AG09309 (cell line): ENCODE measurements around the gene PLPP4.
"Not testable (repeated sequence)": the region's sequence is repeated elsewhere in the genome, so short reads cannot be mapped to it uniquely, and the experiment has no call there.

Experiments
- DNase-seq: peaks from one replicate; pipeline ENCODE4 v3.0.0-alpha.2; 2010; ENCODE audit warnings: low read depth
- H3K4me3 ChIP-seq: 2 replicates; pipeline ENCODE4 v1.5.1; 2011; ENCODE audit warnings: mild to moderate bottlenecking, low read depth, low read length, moderate library complexity; ENCODE audit not compliant: control insufficient read depth
- TF ChIP-seq, protein P1 (sequence below): IDR thresholded peaks from 2 replicates; pipeline ENCODE4 v1.5.1; 2011; ENCODE audit warnings: mild to moderate bottlenecking, low read depth, low read length, inconsistent platforms; ENCODE audit not compliant: insufficient read depth, control insufficient read depth; ENCODE audit errors: missing control alignments

Gene PLPP4

DNA sequence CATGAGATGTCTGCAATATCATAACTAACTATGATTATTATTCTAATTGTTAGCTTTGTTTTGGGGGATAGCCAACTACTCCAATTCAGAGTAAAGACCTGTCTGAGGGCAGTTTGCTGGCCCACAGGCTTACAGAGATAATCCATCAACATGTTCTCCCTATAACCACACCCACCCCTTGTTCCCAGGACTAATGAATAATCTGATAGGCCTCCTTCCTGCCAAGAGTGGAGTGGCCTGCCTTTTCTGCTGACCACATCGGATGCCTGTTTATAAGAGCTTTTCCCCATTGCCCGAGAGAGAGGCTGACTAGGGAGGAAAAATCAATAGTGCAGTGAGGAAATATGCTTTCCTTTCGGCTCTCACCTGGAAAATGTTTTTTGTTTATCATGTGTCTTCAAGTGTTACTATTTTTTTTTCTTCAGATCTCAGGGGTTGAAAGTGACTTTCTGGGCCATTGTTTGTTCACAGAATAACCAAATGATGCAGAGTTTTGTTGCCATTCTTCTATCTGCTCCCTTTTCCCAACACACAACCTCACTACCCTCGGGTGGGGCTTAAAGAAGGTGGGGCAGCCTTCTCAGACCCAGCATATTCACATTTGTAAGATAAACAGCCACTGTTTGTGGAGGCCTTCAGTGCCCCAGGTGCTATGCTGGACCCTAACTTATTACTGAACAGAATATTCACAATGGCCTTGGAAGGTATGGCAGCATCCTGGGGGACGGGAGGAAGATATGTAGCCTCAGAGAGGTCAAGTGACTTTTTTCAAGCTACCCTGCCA, 38.4 kb downstream of the PLPP4 start:
- H3K4me3 ChIP-seq = no peak overlapping the region
- TF ChIP-seq, protein P1, sequence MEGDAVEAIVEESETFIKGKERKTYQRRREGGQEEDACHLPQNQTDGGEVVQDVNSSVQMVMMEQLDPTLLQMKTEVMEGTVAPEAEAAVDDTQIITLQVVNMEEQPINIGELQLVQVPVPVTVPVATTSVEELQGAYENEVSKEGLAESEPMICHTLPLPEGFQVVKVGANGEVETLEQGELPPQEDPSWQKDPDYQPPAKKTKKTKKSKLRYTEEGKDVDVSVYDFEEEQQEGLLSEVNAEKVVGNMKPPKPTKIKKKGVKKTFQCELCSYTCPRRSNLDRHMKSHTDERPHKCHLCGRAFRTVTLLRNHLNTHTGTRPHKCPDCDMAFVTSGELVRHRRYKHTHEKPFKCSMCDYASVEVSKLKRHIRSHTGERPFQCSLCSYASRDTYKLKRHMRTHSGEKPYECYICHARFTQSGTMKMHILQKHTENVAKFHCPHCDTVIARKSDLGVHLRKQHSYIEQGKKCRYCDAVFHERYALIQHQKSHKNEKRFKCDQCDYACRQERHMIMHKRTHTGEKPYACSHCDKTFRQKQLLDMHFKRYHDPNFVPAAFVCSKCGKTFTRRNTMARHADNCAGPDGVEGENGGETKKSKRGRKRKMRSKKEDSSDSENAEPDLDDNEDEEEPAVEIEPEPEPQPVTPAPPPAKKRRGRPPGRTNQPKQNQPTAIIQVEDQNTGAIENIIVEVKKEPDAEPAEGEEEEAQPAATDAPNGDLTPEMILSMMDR = no peak
- DNase-seq = no peak

DNA sequence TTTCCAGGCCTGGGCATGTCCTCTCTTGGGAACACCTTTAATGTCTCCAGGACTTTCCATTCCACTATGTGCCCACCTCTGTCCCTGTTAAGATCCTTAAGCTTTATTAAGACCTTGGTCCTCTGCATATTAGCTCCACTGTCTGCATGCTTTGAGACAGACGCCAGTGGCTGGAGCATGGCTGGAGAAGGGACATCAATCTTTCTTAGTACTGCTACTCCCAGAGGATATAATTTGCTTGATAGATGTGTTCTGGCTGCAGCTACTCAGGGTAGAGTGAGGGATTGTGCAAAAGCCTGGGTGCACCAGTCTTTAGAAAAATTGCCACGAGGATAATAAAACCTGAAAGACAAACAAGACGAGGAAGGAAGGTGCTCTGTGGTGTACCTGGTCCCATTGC, 42.9 kb downstream of the PLPP4 start:
- no peak for DNase-seq
- H3K4me3 ChIP-seq = no peak overlapping the region
- TF ChIP-seq, protein P1 = no peak

DNA sequence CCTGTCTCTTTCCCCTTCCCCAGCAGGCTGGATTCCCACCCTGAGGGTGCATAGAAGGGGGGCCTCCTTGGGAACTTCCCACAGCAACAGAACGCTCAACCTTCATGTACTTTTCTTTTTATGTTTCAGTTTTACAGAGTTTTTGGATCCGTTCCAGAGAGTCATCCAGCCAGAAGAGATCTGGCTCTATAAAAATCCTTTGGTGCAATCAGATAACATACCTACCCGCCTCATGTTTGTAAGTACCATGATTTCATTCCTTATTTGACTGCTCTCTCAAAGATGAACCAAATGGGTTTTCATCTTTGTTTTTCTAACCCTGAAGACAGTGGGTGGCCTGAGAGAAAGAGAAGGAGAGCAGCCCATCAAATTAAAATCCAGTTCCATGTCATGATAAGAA, 46.7 kb downstream of the PLPP4 start:
- TF ChIP-seq, protein P1 = no peak
- no peak for DNase-seq
- no peak overlapping the region for H3K4me3 ChIP-seq

DNA sequence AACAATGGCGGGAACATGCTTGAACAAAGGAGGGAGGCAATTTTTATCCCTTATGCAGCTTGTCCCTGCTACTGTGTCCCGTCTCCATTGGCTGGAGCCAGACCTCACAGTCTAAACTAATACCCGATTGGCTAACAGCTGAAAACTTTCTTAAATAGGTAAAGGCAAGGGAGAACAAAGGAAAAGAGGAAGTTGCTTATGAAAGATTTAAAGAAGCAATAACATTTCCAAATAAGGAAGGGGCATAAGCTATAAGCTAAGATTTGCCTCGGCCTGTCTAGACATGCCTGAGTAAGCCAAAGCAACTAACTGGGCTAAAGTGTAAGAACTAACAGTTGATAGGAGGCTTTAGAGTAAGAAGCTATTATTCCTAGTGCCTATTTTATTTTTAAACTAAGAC, 47.2 kb downstream of the PLPP4 start:
- not testable (repeated sequence) for H3K4me3 ChIP-seq
- peak; percentile 10 for DNase-seq

DNA sequence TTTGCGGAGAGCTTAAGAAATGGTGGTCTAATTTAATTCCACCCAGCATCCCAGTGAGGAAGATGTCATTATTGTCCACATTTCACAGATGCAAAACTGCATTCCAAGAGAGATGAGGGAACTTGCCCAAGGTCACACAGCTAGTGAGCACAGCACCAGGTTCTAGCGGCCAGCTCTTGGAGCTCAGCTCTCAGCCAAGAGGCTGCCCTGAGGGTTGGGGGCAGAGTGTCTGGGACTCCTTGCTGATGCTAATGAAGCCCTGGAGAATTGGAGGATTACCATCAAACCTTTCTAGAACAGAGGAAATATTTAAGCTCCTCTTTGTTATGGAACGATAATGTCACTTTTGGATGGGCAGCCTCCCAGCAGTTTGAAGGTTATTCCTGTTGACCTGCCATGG, 48.0 kb downstream of the PLPP4 start:
- TF ChIP-seq, protein P1 = no peak
- DNase-seq = no peak
- H3K4me3 ChIP-seq = no peak overlapping the region

DNA sequence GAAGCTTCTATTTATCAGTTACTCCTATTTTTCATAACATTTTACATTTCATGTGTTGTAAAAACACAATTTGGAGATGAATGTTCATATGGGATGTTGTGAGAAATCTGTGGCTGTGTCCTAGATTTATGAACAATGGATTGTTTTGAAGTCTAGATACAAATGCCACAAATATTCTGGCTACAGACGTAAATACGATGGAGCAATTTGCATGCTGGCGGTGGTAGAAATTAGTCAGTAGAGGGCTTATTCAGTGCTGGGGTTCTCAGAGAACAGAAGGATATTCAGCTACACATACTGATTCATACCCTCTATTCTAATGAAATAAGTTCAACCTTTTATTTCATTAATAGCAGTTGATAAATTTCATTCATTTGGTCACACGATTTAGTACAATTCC, 48.8 kb downstream of the PLPP4 start:
- H3K4me3 ChIP-seq = no peak overlapping the region
- peak; percentile 66 for DNase-seq
- TF ChIP-seq, protein P1 = no peak

DNA sequence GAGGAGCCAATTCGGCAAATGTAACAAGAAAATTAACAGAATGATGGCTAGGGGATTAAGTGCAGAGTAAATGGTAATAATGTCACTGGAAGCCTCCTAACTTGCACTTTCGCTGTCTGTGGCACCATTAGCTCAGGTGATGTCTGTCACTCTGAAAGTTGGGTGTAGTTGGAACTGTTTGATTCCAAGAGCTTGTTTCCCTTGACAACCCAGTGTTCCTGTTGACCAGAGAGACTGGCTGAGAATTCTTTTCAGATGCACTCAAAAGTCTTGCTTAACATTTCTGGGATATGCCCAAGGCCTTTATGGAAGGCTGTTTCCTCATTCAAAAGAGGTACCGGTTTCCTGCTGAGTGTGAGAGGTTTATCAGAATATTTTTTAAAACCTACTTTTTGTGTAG, 49.6 kb downstream of the PLPP4 start:
- DNase-seq = peak; percentile 73
- TF ChIP-seq, protein P1 = no peak
- H3K4me3 ChIP-seq = no peak overlapping the region
